Stimulated activated CD4-positive, alpha-beta T cell treated with anti-CD3 and anti-CD28 coated beads, Interleukin-15, amount 100 ng/mL, for 48 hours (primary cell): ENCODE data around the gene IGFBP7.

ENCODE experiments used
- DNase-seq, 2 donors: peaks; one replicate each; pipeline ENCODE4 v3.0.0-alpha.2; 2020; ENCODE audit warnings: low read depth in 2 of 2

The IGFBP7 gene

GRCh38 chr4:57131849-57132742 is 21.9 kb upstream of the IGFBP7 start:
- no peak for DNase-seq

GRCh38 chr4:57129477-57129876 is 19.3 kb upstream of the IGFBP7 start:
- no peak for DNase-seq

GRCh38 chr4:57127361-57127760 is 17.2 kb upstream of the IGFBP7 start:
- DNase-seq, result no peak

GRCh38 chr4:57125996-57126395 is 15.8 kb upstream of the IGFBP7 start:
- no peak for DNase-seq

- no peak for DNase-seq
Measured at GRCh38 chr4:57124145-57124544, 14.0 kb upstream of the IGFBP7 start.

- DNase-seq, result no peak
Measured at GRCh38 chr4:57122959-57123358, 12.8 kb upstream of the IGFBP7 start.

- DNase-seq, result no peak
Measured at GRCh38 chr4:57119054-57119651, 9.0 kb upstream of the IGFBP7 start.

GRCh38 chr4:57117491-57117890 is 7.3 kb upstream of the IGFBP7 start:
- DNase-seq, result no peak

GRCh38 chr4:57116245-57116644 is 6.1 kb upstream of the IGFBP7 start:
- no peak for DNase-seq

GRCh38 chr4:57114973-57115372 is 4.8 kb upstream of the IGFBP7 start:
- DNase-seq, result no peak

GRCh38 chr4:57113870-57114269 is 3.7 kb upstream of the IGFBP7 start:
- DNase-seq, result no peak

GRCh38 chr4:57110640-57111511 is 691 bp upstream of the IGFBP7 start:
- DNase-seq, result no peak

- no peak for DNase-seq
Measured at GRCh38 chr4:57109411-57109846, 756 bp downstream of the IGFBP7 start.

- DNase-seq, result no peak
Measured at GRCh38 chr4:57106181-57106580, 4.0 kb downstream of the IGFBP7 start.

- no peak for DNase-seq
Measured at GRCh38 chr4:57104706-57105560, 5.3 kb downstream of the IGFBP7 start.

GRCh38 chr4:57103051-57103450 is 7.1 kb downstream of the IGFBP7 start:
- DNase-seq, result no peak

- no peak for DNase-seq
Measured at GRCh38 chr4:57102050-57102624, 8.0 kb downstream of the IGFBP7 start.

GRCh38 chr4:57100979-57101651 is 9.1 kb downstream of the IGFBP7 start:
- no peak for DNase-seq

- no peak for DNase-seq
Measured at GRCh38 chr4:57099363-57099762, 10.8 kb downstream of the IGFBP7 start.

GRCh38 chr4:57098941-57099340 is 11.2 kb downstream of the IGFBP7 start:
- no peak for DNase-seq
